NOMO-1 treated with DMSO at 0.1 percent for 48 hours (cell line): ENCODE results near the gene PMF1.

ENCODE experiments used
- DNase-seq: peaks from one replicate; lab custom pipeline; 2025; ENCODE audit not compliant: unreplicated experiment; lab: John Stamatoyannopoulos, UW

Gene PMF1

DNA sequence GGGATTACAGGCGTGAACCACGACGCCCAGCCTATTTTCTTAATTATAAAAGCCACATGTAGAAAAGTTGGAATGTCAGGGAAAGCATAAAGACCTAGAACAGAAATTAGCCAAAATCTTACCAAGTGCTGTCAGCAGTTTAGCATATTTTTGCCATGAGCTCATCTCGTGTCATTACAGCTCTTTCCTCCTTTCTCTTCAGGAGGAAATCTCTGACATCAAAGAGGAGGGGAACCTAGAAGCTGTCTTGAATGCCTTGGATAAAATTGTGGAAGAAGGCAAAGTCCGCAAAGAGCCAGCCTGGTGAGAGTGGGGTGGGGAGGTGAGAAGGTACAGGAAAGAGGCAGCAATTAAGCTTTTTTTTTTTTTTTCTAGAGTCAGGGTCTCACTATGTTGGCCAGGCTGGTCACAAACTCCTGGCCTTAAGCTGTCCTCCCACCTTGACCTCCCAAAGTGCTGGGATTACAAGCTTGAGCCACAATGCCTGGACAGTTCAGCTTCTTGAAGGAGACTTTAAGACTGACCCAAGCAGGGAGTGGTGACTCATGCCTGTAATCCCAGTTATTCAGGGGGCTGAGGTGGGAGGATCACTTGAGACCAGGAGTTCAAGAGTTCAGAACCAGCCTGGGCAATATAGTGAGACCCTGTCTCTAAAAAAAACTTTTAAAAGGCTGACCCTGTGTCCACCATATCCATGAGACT lies 20.8 kb downstream of the PMF1 start:
- no peak for DNase-seq

DNA sequence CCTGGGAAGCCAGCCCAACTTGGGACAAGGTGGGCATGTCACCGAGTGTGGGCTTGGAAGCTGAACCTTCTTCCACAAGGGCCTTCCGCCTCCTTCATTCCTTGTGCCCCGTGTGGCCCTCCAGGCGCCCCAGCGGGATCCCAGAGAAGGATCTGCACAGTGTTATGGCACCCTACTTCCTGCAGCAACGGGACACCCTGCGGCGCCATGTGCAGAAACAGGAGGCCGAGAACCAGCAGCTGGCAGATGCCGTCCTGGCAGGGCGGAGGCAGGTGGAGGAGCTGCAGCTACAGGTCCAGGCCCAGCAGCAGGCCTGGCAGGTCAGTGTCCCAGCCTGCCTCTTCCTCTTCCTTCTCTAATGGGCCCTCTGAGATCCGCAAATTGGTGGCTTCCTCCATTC lies 23.4 kb downstream of the PMF1 start:
- DNase-seq: no peak

DNA sequence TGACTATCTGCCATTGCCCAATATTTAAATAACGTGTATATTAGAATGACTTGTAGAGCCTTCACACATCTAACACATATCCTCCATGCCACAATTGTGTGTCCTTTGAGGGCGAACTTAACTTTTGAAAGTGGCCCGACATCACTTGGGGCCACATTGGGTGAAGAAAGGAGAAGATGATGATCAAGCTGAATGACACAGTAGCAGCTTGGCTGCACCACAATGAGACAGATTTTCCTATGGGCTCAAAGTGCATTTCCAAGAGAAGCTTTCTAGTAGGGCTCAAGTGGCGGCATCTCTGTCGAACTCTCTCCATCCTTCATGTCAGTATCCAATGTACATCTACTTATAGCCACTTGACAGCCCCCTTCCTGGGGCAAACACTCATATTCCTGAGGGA lies 25.4 kb downstream of the PMF1 start:
- DNase-seq: no peak

DNA sequence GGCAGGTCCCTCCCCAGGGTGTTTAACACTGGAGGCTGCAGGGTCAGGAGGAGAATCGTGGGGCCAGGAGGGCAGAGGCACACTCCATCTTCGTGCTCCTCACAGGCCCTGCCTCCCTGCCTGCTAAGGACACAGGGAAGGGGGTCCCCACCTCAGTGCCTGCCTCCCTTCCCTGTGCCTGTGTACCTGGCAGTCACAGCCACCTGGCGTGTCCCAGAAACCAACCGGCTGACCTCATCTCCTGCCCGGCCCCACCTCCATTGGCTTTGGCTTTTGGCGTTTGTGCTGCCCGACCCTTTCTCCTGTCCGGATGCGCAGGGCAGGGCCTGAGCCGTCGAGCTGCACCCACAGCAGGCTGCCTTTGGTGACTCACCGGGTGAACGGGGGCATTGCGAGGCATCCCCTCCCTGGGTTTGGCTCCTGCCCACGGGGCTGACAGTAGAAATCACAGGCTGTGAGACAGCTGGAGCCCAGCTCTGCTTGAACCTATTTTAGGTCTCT lies 28.6 kb downstream of the PMF1 start:
- DNase-seq: no peak

DNA sequence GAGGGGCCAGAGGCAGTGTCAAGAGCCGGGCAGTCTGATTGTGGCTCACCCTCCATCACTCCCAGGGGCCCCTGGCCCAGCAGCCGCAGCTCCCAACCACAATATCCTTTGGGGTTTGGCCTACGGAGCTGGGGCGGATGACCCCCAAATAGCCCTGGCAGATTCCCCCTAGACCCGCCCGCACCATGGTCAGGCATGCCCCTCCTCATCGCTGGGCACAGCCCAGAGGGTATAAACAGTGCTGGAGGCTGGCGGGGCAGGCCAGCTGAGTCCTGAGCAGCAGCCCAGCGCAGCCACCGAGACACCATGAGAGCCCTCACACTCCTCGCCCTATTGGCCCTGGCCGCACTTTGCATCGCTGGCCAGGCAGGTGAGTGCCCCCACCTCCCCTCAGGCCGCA lies 29.1 kb downstream of the PMF1 start, which contains the start of gene BGLAP:
Gene BGLAP, plus strand, starts transcription at position 259 of the 400 bp plus-strand sequence. Its CDS starts 48 bp downstream, at position 307.
- DNase-seq: no peak

DNA sequence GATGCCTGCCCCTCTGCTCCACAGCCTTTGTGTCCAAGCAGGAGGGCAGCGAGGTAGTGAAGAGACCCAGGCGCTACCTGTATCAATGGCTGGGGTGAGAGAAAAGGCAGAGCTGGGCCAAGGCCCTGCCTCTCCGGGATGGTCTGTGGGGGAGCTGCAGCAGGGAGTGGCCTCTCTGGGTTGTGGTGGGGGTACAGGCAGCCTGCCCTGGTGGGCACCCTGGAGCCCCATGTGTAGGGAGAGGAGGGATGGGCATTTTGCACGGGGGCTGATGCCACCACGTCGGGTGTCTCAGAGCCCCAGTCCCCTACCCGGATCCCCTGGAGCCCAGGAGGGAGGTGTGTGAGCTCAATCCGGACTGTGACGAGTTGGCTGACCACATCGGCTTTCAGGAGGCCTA lies 29.9 kb downstream of the PMF1 start:
- DNase-seq: no peak

DNA sequence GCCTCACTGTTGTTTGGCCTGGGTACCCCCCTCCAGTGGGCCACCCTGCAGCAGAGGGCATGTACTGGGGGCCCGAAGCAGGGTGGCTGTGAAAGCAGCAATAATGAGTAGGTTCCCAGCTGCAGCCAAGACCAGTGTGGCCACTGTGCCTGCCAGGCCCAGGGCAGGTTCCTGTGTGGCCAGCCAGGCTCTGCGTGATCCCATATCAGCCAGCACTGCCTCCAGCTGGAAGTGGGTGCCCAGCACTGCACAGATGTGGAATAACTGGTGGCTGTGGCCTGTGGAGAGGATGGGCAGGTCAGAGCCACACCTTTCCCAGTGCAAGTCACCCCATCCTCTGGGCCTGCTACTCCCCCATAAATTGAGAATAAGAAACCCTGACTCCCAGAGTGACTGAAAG lies 31.3 kb downstream of the PMF1 start:
- DNase-seq: no peak

DNA sequence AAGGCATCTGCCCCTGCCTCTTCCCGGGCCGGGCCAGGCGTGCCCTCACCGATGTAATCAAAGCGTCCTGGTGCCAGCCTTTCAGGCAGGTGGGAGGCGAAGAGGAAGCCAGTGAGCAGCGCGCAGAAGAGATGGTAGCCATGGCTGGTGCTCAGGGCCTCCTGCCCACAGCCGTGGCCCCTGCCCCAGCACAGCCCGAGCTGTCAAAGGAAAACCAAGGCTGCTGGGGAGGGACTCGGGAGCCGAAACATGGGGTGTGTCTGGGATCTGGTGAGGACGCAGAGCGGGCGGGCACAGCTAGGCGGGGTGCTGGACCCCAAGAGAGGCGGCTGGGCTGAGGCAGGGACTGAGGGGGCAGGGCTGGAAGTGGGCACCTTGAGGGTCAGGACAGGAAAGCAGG lies 31.9 kb downstream of the PMF1 start:
- no peak for DNase-seq

DNA sequence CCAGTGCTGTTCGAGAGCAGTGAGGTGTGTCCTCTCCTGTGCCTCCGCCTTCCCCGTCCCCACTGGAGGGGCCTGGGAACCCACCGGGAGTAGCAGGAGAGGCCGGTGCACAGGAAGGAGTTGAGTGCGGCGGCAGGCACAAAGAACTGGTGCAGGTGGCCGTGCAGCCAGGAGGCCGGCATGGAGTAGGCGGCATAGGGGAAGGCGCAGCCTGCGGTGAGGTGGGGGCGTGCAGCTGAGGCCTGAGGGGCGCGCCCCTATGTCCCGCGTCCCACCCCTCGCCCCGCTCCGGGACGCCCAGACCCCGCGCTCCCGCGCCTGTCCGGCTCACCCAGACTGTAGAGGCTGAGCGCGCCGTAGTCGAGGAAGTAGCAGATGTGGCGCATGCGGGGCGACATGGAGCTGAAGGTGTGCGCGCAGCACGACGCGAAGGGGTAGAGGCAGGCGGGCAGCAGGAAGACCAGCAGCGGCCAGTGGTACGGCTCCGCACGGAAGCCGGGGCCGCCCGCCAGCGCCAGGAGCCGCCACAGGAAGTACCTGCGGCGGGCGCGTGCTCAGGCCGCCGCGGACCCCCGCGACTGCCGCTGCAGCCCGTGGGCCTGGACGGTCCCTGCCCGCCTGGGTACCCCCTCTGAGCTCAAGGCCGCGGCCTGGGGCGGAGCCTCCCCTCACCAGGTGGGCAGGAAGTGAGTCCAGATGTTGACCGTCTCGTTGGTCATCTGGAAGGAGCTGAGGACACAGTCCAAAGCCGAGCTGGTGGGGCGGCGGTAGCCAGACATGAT lies 32.8 kb downstream of the PMF1 start:
- DNase-seq: peak; percentile 27

DNA sequence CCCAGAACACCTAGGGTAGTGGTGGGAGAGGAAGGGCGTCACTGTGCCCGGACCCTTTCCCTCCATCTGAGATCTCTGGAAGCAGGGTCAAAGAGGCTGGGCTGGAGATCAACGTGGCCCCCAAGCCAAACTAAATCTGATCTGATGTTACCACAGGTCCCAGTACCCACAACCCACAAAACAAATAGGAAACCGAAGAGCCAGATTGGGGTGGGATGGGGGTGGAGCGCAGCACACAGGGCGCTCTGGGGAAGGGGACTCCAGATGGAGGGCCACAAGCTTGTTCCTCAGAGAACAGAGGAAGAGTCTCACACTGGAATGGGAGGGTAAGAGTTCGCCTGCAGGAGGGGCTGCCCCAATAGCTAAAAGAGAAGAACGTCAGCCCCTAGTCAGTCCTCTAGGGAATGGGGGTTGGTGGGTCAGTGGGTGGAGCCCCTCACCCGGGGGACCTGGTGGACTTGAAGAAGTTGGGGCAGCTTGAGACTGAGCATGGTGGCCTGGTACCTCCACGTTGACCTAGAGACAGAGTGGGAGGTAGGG lies 33.5 kb downstream of the PMF1 start:
- DNase-seq: no peak

DNA sequence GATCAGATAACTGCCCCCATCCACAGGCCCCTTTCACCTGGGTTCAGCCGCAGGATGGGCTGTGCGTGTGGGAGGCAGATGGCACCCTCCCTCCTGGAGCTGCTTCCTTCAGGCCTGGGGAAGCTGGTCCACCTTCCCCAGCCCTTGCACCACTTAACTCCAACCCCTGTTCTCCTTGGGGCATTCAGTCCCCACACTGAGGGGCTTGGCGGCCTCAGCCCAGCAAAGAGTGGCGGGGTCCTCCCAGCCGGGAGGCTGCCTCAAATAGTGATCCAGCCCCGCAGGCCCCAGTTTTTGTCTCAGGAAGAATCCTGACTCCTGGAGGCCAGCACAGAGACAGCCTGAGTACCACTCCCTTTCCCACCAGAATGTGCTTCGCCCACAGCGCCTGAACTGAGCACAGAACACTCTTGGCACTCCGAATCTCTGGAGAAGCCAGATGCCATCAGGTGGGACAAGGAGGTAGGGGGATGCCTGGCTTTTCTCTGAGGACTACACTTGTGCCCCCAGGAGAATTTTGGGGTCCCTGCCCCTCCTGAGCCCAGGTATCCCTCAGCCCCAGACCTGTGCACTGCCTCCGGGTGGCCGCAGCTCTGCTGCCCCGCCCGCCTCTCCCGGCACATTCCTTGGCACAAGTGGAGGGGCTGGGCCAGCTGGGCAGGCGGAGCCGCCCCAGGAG lies 34.1 kb downstream of the PMF1 start:
- DNase-seq: no peak

DNA sequence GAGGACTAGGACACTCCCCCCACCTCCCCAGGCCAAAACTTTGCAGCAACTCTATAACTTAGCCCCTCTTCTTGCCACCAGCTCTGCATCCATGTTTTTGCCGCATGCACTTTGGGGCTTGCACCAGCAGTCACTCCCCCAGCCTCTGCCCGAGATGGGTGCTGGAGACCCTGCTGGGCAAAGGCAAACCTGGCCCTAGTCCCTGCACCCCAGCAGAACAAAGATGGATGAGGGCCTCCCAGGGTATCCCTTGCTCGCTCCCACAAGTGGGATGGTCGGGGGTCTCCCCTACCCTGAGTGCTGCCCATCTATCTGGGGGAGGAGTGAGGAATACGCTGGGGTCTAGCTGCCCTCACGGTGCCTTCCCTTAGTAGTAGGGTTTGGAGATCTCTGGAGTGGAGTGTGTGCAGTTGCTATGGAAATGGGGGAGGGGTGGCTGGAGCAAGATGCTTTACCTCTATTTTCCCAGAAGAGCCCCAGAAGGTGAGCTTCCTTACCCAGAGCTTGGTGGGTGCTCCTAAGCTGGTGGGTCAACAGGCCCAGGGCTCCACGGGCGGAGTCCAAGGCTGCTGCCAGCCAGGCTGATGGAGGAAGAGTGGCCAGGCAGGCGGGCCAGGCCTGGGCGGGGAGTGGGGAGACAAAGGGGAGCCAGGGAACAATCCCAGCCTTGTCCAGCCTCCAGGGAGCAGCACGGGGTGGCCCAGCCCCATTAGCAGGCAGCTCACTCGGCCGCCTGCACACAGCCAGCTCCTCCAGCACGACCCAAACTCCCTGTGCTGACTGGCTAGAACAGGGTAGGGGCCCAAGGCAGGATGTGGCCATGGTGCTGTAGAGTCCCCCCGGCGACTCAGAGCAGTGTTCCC lies 34.9 kb downstream of the PMF1 start, which contains the start of gene PAQR6:
Gene PAQR6, minus strand, starts transcription at position 597 of the 863 bp plus-strand sequence. CDS start 1,325 bp downstream, outside the sequence.
- DNase-seq: no peak

DNA sequence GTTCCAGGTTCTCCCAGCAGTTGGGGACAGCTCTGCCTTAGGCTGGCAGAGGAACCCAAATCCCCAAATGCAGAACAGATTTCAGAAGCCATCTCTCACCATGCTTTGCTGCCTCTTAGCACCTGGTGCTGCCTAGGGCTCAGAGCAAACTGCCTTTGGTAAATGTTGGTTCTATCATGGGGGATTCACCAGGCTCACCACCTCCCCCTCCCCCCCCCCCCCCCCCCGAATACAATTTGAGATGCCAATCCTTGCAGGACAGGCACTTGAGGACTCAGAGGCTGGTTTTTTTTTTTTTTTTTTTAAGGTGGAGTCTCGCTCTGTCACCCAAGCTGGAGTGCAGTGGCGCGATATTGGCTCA lies 35.5 kb downstream of the PMF1 start:
- DNase-seq: no peak

DNA sequence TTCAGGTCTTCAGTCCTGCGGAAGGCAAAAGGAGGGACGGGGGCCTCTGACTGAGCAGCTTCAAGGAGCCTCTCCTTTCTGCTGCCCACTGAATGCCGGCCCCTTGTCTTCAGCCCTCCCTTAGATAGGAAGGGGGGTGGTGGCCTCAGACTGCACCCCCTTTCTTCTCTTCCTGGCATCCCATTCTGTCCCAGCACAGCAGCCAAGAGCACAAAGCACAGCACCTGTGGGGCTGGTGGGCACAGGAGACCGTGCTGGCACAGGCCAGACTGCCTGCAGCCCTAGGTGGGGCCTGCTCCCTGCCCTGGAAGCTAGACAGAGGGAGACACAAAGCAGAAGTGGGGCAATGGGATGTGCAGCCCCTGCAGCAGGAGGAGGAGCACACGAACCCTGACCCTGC lies 36.8 kb downstream of the PMF1 start:
- DNase-seq: no peak

DNA sequence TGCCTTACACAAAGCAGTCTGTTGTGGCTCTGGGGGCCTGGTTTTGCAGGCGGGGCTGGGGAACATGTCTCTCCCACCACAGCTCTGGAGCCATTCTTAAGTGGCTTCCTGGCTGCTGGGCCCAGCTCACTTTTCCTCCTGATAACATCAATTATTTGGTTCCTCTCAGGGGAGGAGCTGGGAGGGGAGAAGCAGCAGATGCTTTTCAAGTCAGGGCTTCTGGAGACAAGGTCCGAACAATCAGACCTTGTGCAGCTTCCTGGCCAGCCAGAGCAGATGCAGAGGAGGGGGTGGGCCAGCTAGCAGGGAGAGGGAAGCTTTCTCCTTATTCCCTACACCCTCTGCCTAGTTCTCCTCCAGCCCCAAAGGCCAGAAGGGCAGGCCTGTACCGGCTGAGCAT lies 38.7 kb downstream of the PMF1 start:
- DNase-seq: no peak

DNA sequence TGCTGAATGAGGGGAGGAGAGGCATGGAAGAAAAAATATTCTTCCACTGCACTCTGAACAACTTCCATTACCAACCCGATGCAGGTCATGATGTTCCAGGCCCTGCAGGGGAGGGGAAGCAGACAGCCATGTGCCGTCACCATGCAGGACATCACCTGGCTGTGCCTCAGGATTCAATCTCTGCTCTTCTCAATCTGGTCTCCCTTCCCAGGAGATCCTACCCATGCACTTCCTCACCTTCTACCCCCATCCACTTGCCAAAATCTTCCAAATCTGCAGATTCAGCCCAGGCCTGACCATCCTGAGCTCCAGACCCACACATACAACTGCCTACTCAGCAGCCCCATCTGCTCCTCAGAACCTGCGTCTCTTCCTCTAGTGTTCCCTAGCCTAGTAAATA lies 40.8 kb downstream of the PMF1 start:
- DNase-seq: no peak

DNA sequence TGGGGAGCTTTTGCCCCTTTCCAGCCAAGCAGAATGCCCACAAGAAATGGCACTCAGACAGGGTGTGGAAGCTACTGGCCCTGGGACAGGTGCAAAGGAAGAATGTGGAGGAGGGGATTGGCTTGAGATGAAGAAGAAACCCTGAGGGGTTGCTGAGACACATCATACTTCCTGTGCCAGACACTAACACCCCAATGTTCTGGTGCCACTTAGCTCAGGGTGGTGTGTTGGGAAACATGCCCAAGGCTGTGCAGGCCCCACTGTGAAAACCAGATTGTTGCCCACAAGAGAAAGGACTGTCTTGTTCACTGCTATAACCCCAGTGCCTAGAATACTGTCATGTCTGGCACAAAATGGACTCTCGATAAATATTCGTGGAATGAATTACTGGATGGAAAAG lies 44.9 kb downstream of the PMF1 start:
- DNase-seq: no peak

DNA sequence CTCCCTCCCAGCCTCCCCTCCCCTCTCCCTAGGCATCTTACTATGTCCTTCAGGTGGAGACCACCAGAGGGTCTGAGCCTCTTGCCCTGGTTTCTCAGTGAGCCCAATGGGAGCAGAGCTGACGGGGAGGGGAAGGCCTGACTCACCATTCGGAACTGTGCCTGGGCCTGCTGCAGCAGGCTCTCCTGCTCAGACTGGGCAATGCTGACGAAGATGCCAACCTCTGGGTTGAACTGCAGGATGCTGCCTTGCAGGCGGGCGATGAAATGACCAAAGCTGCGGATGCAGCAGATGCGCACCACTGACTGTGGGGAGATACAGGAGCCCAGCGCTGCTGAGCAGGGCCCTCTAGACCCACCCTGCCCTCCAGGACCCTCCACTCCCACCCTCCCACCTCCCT lies 46.1 kb downstream of the PMF1 start:
- no peak for DNase-seq

DNA sequence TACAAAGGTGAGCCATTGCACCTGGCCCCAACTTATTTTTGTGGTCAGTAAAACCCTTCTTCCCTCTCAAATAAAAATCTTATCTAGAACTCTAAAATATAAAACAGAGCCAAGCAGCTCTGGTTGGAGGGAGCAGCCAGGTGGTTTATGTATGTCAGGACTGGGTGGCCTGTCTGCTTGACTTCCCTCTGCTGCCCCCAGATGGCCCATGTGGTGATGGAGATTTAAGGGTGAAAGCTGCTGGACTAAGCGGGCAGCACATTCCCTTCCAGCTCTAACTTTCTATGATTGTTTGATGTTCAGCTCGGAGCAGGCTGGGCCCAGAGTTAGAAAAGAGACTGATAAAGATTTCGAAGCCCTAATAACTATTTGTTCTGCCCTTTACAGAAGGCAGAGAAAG lies 47.0 kb downstream of the PMF1 start:
- no peak for DNase-seq

DNA sequence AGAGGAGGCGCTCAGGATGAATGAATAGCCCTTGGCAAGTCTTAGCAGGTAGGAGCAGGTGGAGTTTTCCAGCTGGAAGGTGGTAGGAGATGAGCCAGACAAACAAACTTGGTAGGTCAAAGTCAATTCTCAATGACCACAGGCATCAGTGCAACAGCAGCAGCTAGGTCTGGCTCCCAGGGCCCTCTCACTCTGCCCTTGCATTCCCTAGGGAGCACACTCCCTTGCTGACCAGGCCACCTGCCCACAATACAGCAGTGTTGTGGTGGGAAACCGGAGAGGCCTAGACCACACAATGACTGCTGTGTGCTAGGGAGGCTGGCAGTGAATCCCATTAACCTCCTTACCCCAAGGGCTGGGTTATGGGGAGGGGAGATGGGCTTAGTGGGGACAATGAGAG lies 48.1 kb downstream of the PMF1 start:
- DNase-seq: no peak
